H9 (cell line): ENCODE results near the gene ZCCHC7. TPM values are rescaled to one million over a fixed set of nuclear protein-coding genes. Genes with fewer than 3 reads are reported as not detected.

ENCODE experiments used
- DNase-seq: peaks from one replicate; pipeline ENCODE4 v3.0.0-alpha.2; 2017
- H2AFZ ChIP-seq: one replicate; pipeline ENCODE4 v1.6.1; 2013; ENCODE audit warnings: mild to moderate bottlenecking, low read length, control low read depth, moderate library complexity
- H2AK5ac ChIP-seq: 2 replicates; pipeline ENCODE4 v1.6.1; 2013; ENCODE audit warnings: low read length, control low read depth, mixed read lengths; ENCODE audit not compliant: insufficient read length
- H2BK120ac ChIP-seq: one replicate; pipeline ENCODE4 v1.6.1; 2013; ENCODE audit warnings: low read depth, mild to moderate bottlenecking, low read length, control low read depth, inconsistent platforms; ENCODE audit not compliant: poor library complexity, severe bottlenecking
- H2BK12ac ChIP-seq: 2 replicates; pipeline ENCODE4 v1.6.1; 2013; ENCODE audit warnings: low read length, control low read depth, mixed read lengths, low read depth; ENCODE audit not compliant: insufficient read length
- H2BK15ac ChIP-seq: 2 replicates; pipeline ENCODE4 v1.6.1; 2013; ENCODE audit warnings: low read depth, low read length, control low read depth
- H2BK20ac ChIP-seq: one replicate; pipeline ENCODE4 v1.6.1; 2013; ENCODE audit warnings: low read depth, mild to moderate bottlenecking, low read length, control low read depth, inconsistent platforms; ENCODE audit not compliant: poor library complexity, severe bottlenecking
- H2BK5ac ChIP-seq: 2 replicates; pipeline ENCODE4 v1.6.1; 2013; ENCODE audit warnings: low read length, control low read depth, mixed read lengths; ENCODE audit not compliant: insufficient read length
- H3K14ac ChIP-seq: 2 replicates; pipeline ENCODE4 v1.6.1; 2013; ENCODE audit warnings: low read length, control low read depth; ENCODE audit not compliant: insufficient read depth
- H3K18ac ChIP-seq: 2 replicates; pipeline ENCODE4 v1.6.1; 2013; ENCODE audit warnings: low read depth, mild to moderate bottlenecking, mixed read lengths, low read length, control low read depth; ENCODE audit not compliant: insufficient read length
- H3K23ac ChIP-seq: 2 replicates; pipeline ENCODE4 v1.6.1; 2013; ENCODE audit warnings: low read length, control low read depth, mixed read lengths, low read depth; ENCODE audit not compliant: insufficient read length
- H3K23me2 ChIP-seq: 2 replicates; pipeline ENCODE4 v1.6.1; 2013; ENCODE audit warnings: low read depth, mild to moderate bottlenecking, mixed read lengths, low read length, control low read depth; ENCODE audit not compliant: insufficient read length, poor library complexity, severe bottlenecking
- H3K27ac ChIP-seq: 2 replicates; pipeline ENCODE4 v1.5.1; 2013; ENCODE audit warnings: low read length, control low read depth, mixed read lengths, low read depth; ENCODE audit not compliant: insufficient read length
- H3K27me3 ChIP-seq: 2 replicates; pipeline ENCODE4 v1.6.1; 2013; ENCODE audit warnings: low read length, control low read depth, inconsistent platforms; ENCODE audit not compliant: insufficient read depth
- H3K4ac ChIP-seq: 2 replicates; pipeline ENCODE4 v1.6.1; 2013; ENCODE audit warnings: low read depth, mild to moderate bottlenecking, control low read depth, inconsistent platforms, low read length, moderate library complexity
- H3K4me1 ChIP-seq: 2 replicates; pipeline ENCODE4 v1.6.1; 2013; ENCODE audit warnings: low read length, control low read depth, inconsistent platforms; ENCODE audit not compliant: insufficient read depth
- H3K4me2 ChIP-seq: 2 replicates; pipeline ENCODE4 v1.6.1; 2013; ENCODE audit warnings: low read length, control low read depth, mixed read lengths; ENCODE audit not compliant: insufficient read length, insufficient read depth
- H3K56ac ChIP-seq: 2 replicates; pipeline ENCODE4 v1.6.1; 2013; ENCODE audit warnings: low read depth, mild to moderate bottlenecking, mixed read lengths, low read length, control low read depth; ENCODE audit not compliant: insufficient read length
- H3K79me1 ChIP-seq: 2 replicates; pipeline ENCODE4 v1.6.1; 2013; ENCODE audit warnings: low read depth, mild to moderate bottlenecking, moderate library complexity, low read length, control low read depth, inconsistent platforms; ENCODE audit not compliant: insufficient read depth, poor library complexity, severe bottlenecking
- H3K79me2 ChIP-seq: 2 replicates; pipeline ENCODE4 v1.6.1; 2013; ENCODE audit warnings: low read length, control low read depth, inconsistent platforms; ENCODE audit not compliant: insufficient read depth
- H3K9ac ChIP-seq: 2 replicates; pipeline ENCODE4 v1.6.1; 2013; ENCODE audit warnings: low read length, control low read depth, mixed read lengths; ENCODE audit not compliant: insufficient read length; ENCODE audit errors: extremely low read depth
- H3K9me3 ChIP-seq: one replicate; pipeline ENCODE4 v1.6.1; 2013; ENCODE audit warnings: low read depth, low read length, inconsistent platforms; ENCODE audit not compliant: control insufficient read depth
- H3T11ph ChIP-seq: one replicate; pipeline ENCODE4 v1.6.1; 2013; ENCODE audit warnings: mild to moderate bottlenecking, low read length, control low read depth, inconsistent platforms
- H4K20me1 ChIP-seq: one replicate; pipeline ENCODE4 v1.6.1; 2013; ENCODE audit not compliant: control insufficient read depth, insufficient read length, insufficient read depth
- H4K5ac ChIP-seq: 2 replicates; pipeline ENCODE4 v1.6.1; 2013; ENCODE audit warnings: low read depth, mild to moderate bottlenecking, mixed read lengths, low read length, control low read depth; ENCODE audit not compliant: insufficient read length
- H4K8ac ChIP-seq: replicated peaks from 2 replicates; pipeline ENCODE4 v1.6.1; 2013; ENCODE audit warnings: low read length, control low read depth, mixed read lengths, low read depth; ENCODE audit not compliant: insufficient read length
- H4K91ac ChIP-seq: 2 replicates; pipeline ENCODE4 v1.6.1; 2013; ENCODE audit warnings: low read depth, mild to moderate bottlenecking, moderate library complexity, mixed read lengths, low read length, control low read depth; ENCODE audit not compliant: insufficient read length
- H3K27ac Mint-ChIP-seq, 3 experiments: 2 replicates in 2 of 3; 3 replicates in 1 of 3; pipeline ENCODE4 v1.8.0; 2020 to 2021; ENCODE audit warnings: mixed read lengths in 3 of 3, mild to moderate bottlenecking in 1 of 3, moderate library complexity in 1 of 3
- H3K27me3 Mint-ChIP-seq: 2 replicates; pipeline ENCODE4 v1.8.0; 2021; ENCODE audit warnings: low read depth, mild to moderate bottlenecking, moderate library complexity, mixed read lengths
- H3K36me3 Mint-ChIP-seq, 3 experiments: 2 replicates in 2 of 3; 3 replicates in 1 of 3; pipeline ENCODE4 v1.8.0; 2020 to 2021; ENCODE audit warnings: low read depth in 3 of 3, mixed read lengths in 3 of 3; ENCODE audit not compliant: insufficient read depth in 1 of 3
- H3K4me1 Mint-ChIP-seq, 2 experiments: 2 replicates each; pipeline ENCODE4 v1.8.0; 2020; ENCODE audit warnings: mixed read lengths in 2 of 2
- H3K4me3 Mint-ChIP-seq, 2 experiments: 2 replicates in 1 of 2; 3 replicates in 1 of 2; pipeline ENCODE4 v1.8.0; 2020 to 2021; ENCODE audit warnings: mild to moderate bottlenecking in 2 of 2, mixed read lengths in 2 of 2, moderate library complexity in 1 of 2
- H3K9me3 Mint-ChIP-seq, 2 experiments: 2 replicates in 1 of 2; 3 replicates in 1 of 2; pipeline ENCODE4 v1.8.0; 2020; ENCODE audit warnings: mild to moderate bottlenecking in 2 of 2, mixed read lengths in 2 of 2, moderate library complexity in 1 of 2
- WGBS: extraction: QIAGEN DNeasy Blood & Tissue Kit; methylation state at CpG from one replicate; pipeline ENCODE4 v1.1.7; 2013; ENCODE audit warnings: missing lambda C conversion rate, low lambda C conversion rate, mixed read lengths; ENCODE audit not compliant: insufficient read length; ENCODE audit errors: extremely low coverage; 5-methylcytosine and 5-hydroxymethylcytosine counted together
- total RNA-seq: library from RNA; stranded (reverse); gene quantifications from 2 replicates; pipeline ENCODE4 v1.2.1, GENCODE V29; 2021
- TF ChIP-seq, protein P1 (sequence below): fragments of 200-600 bp; sonication (generic); conservative IDR thresholded peaks from 3 replicates; pipeline ENCODE4 v1.8.0; 2021; ENCODE audit warnings: antibody characterized with exemption, mild to moderate bottlenecking

Gene ZCCHC7
- total RNA-seq, 1 experiment from 2014 or later: 20.3 TPM

DNA sequence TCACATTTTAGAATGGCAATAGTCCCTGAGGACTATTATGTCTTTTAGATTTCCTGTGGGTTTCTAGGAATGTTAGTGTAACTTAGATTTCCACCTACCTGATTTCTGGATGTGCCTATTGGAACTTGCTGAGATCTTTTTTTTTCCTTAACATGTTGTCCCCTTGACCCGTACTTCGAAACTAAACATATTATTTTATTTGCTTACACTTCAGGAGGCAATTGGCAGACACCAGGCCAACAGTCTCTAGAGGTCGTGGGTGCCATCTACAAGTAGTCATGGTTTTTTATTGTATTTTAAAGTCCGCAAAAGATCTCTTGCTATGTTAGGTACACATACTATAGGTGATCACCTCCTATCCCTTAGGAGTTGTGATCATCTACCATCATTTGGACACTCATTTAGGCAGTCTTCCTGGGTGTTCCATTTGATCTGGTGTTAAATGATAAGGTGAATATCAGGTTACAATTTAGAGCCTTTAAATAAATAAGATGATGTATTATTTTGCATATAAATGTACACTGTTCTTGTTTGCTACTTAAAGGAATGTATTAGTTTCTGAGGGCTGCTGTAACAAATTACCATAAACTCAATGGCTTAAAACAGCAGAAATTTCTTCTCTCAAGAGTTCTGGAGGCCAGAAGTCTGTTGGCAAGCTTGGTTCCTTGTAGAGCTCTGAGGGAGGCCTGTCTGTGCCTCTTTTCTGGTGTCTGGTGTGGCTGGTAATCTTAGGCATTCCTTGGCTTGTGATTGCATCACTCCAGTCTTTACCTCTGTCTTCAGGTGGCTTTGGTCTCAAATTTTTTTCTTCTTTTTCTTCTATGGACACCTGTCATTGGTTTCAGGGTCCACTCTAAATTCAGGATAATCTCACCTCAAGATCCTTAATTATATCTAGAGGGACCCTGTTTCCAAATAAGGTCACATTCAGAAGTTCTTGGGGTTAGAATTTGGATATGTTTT, 64.8 kb downstream of the ZCCHC7 start:
- Histone ChIP-seq H3K27me3 (no peaks in the 10 kb centered on the region), H3K14ac (no peak overlapping the region), H2BK20ac (no peak overlapping the region), H3K4me2 (no peak overlapping the region), H4K91ac (no peak overlapping the region), H2AFZ (no peak overlapping the region), H4K5ac (no peak overlapping the region), H3K18ac (no peak overlapping the region), H3K9me3 (no peaks in the 10 kb centered on the region), H4K20me1 (no peaks in the 10 kb centered on the region), H2BK5ac (no peak overlapping the region), H3K4ac (no peak overlapping the region), H2BK15ac (no peak overlapping the region), H3K23ac (no peak overlapping the region), H4K8ac (no peak overlapping the region), H2BK120ac (no peak overlapping the region), H2AK5ac (no peak overlapping the region), H2BK12ac (no peak overlapping the region), H3K79me2 (no peaks in the 10 kb centered on the region; the same call in 1 of the 2 replicates), H3K56ac (no peak overlapping the region), H3T11ph (no peak overlapping the region), H3K23me2 (no peaks in the 10 kb centered on the region), H3K79me1 (no peaks in the 10 kb centered on the region), H3K4me1 (no peaks in the 10 kb centered on the region; the same call in 1 of the 2 replicates), H3K27ac (no peak overlapping the region), H3K9ac (no peak overlapping the region)
- Mint-ChIP-seq H3K27ac (peak overlapping the region in 2 of 3 experiments; percentile 37 to 86; a peak in 4 of 7 replicates), H3K4me1 (peaks cover 31 to 36% of the 10 kb centered on the region in 2 experiments), H3K9me3 (peaks cover 2 to 6% of the 10 kb centered on the region in 2 experiments), H3K4me3 (no peak overlapping the region), H3K36me3 (peaks cover 18 to 39% (median 18%) of the 10 kb centered on the region in 3 experiments), H3K27me3 (no peaks in the 10 kb centered on the region)
- DNase-seq: no peak
- TF ChIP-seq, protein P1, sequence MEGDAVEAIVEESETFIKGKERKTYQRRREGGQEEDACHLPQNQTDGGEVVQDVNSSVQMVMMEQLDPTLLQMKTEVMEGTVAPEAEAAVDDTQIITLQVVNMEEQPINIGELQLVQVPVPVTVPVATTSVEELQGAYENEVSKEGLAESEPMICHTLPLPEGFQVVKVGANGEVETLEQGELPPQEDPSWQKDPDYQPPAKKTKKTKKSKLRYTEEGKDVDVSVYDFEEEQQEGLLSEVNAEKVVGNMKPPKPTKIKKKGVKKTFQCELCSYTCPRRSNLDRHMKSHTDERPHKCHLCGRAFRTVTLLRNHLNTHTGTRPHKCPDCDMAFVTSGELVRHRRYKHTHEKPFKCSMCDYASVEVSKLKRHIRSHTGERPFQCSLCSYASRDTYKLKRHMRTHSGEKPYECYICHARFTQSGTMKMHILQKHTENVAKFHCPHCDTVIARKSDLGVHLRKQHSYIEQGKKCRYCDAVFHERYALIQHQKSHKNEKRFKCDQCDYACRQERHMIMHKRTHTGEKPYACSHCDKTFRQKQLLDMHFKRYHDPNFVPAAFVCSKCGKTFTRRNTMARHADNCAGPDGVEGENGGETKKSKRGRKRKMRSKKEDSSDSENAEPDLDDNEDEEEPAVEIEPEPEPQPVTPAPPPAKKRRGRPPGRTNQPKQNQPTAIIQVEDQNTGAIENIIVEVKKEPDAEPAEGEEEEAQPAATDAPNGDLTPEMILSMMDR: no peak
- WGBS: no CpG with 5 or more reads among the region's 4 CpGs
